K562 (cell line): ENCODE measurements around the gene MRPL11. TPM values are rescaled to one million over a fixed set of nuclear protein-coding genes. Genes with fewer than 3 reads are reported as not detected.

Source experiments
- ARID1B ChIP-seq: fragments of 450-650 bp; IDR thresholded peaks from 2 replicates; pipeline ENCODE4 v1.6.1; 2016; ENCODE audit warnings: antibody characterized with exemption, mild to moderate bottlenecking, inconsistent platforms
- IFI16 ChIP-seq: fragments of 250-450 bp; sonication (Bioruptor Pico); IDR thresholded peaks from 2 replicates; pipeline ENCODE4 v2.1.2; 2022; ENCODE audit warnings: mild to moderate bottlenecking, inconsistent platforms
- NBN ChIP-seq: fragments of 450-650 bp; IDR thresholded peaks from 2 replicates; pipeline ENCODE4 v1.6.1; 2016; ENCODE audit warnings: low read depth, mild to moderate bottlenecking
- NEUROD1 ChIP-seq: fragments of 150-350 bp; IDR thresholded peaks from 2 replicates; pipeline ENCODE4 v1.6.1; 2014; ENCODE audit warnings: borderline replicate concordance, low read length, low read depth; ENCODE audit not compliant: partially characterized antibody
- NR4A1 ChIP-seq, 2 experiments: fragments of 250-450 bp in 1 of 2; fragments of 450-650 bp in 1 of 2; sonication (Bioruptor Pico) in 1 of 2; IDR thresholded peaks; 2 replicates each; pipeline versions ENCODE4 v1.4.0 to v1.6.1; 2016 to 2020; ENCODE audit warnings: mild to moderate bottlenecking in 2 of 2, missing compliant biosample characterization in 1 of 2, missing genetic modification characterization in 1 of 2, moderate library complexity in 1 of 2
- TAF1 ChIP-seq: IDR thresholded peaks from 2 replicates; pipeline ENCODE4 v1.6.1; 2011; ENCODE audit warnings: mild to moderate bottlenecking, low read length, moderate library complexity; ENCODE audit not compliant: insufficient read depth, control insufficient read depth, severe bottlenecking; ENCODE audit errors: extremely low read depth
- ZBTB8A ChIP-seq: fragments of 450-650 bp; IDR thresholded peaks from 2 replicates; pipeline ENCODE4 v1.6.1; 2018; ENCODE audit warnings: mild to moderate bottlenecking, moderate library complexity; ENCODE audit not compliant: partially characterized antibody
- ZFP1 ChIP-seq: fragments of 450-650 bp; formaldehyde crosslinking; IDR thresholded peaks from 2 replicates; pipeline ENCODE4 v1.4.0; 2020; ENCODE audit warnings: mild to moderate bottlenecking, mixed read lengths
- ZNF165 ChIP-seq: fragments of 250-450 bp; sonication (Bioruptor Pico); IDR thresholded peaks from 2 replicates; pipeline ENCODE4 v1.4.0; 2020; ENCODE audit warnings: borderline replicate concordance
- polyA plus RNA-seq, 8 experiments: library from polyadenylated mRNA; depleted of rRNA in 4 of 8; stranded (reverse) in 5 of 8; unstranded in 3 of 8; fragments of >200 nt; fragmentation: Nextera tagmentation in 2 of 8; fragmentation: Illumina TruSeq in 1 of 8; extraction: Ambion mirVana in 2 of 8; extraction: Trizol in 1 of 8; gene quantifications; 2 replicates each; pipeline versions ENCODE4 v1.2.1 to v1.2.3, GENCODE V29; 2011 to 2014; ENCODE audit warnings: inconsistent platforms in 1 of 8, missing spikeins in 1 of 8
- total RNA-seq, 7 experiments: library from RNA; depleted of rRNA in 6 of 7; stranded (reverse); fragments of >200 nt in 6 of 7; fragmentation: Illumina TruSeq in 2 of 7; extraction: Trizol in 2 of 7; gene quantifications; 2 replicates each; pipeline versions ENCODE4 v1.2.1 to v1.2.3, GENCODE V29; 2011 to 2021; ENCODE audit warnings: low replicate concordance in 1 of 7
- TF ChIP-seq, protein P1 (sequence below): fragments of 250-450 bp; sonication (Bioruptor Pico); IDR thresholded peaks from 2 replicates; pipeline ENCODE4 v1.5.0; 2021
- TF ChIP-seq, protein P2 (sequence below): fragments of 450-650 bp; formaldehyde crosslinking; IDR thresholded peaks from 2 replicates; pipeline ENCODE4 v1.4.0; 2022; ENCODE audit warnings: mild to moderate bottlenecking, moderate library complexity
- TF ChIP-seq, protein P3 (sequence below), 3 experiments: IDR thresholded peaks in 2 of 3; conservative IDR thresholded peaks in 1 of 3; 2 replicates each; pipeline ENCODE4 v1.5.1; 2011 to 2012; ENCODE audit warnings: low read length in 3 of 3, mild to moderate bottlenecking in 3 of 3, control low read depth in 2 of 3, improper control_type of control experiment in 1 of 3, inconsistent platforms in 1 of 3, low read depth in 1 of 3, mixed read lengths in 1 of 3, moderate library complexity in 1 of 3; ENCODE audit not compliant: insufficient read depth in 2 of 3
- TF ChIP-seq, protein P4 (sequence below): fragments of 200-800 bp; sonication (Bioruptor generic); IDR thresholded peaks from 2 replicates; pipeline ENCODE4 v1.6.1; 2017; ENCODE audit warnings: missing genetic modification characterization, missing compliant biosample characterization
- TF ChIP-seq, protein P5 (sequence below): fragments of 450-650 bp; formaldehyde crosslinking; IDR thresholded peaks from 2 replicates; pipeline ENCODE4 v1.4.0; 2020; ENCODE audit warnings: mild to moderate bottlenecking, moderate library complexity
- TF ChIP-seq, protein P6 (sequence below), 2 experiments: IDR thresholded peaks; 2 replicates each; pipeline ENCODE4 v1.6.1; 2011; ENCODE audit warnings: borderline replicate concordance in 1 of 2, control low read depth in 1 of 2, low read depth in 1 of 2, low read length in 1 of 2, mild to moderate bottlenecking in 1 of 2, mixed read lengths in 1 of 2, moderate library complexity in 1 of 2; ENCODE audit not compliant: insufficient read depth in 1 of 2, insufficient read length in 1 of 2, poor library complexity in 1 of 2, severe bottlenecking in 1 of 2; ENCODE audit errors: extremely low read depth in 1 of 2
- TF ChIP-seq, protein P7 (sequence below): fragments of 450-650 bp; IDR thresholded peaks from 2 replicates; pipeline ENCODE4 v1.6.1; 2016; ENCODE audit warnings: borderline replicate concordance

Gene MRPL11
- total and polyA plus RNA-seq, 9 of the 15 experiments (the other 6 are each of a cell fraction or from before 2014, with no cell fraction given) = 33.0 to 173 (median 91.9) TPM

DNA sequence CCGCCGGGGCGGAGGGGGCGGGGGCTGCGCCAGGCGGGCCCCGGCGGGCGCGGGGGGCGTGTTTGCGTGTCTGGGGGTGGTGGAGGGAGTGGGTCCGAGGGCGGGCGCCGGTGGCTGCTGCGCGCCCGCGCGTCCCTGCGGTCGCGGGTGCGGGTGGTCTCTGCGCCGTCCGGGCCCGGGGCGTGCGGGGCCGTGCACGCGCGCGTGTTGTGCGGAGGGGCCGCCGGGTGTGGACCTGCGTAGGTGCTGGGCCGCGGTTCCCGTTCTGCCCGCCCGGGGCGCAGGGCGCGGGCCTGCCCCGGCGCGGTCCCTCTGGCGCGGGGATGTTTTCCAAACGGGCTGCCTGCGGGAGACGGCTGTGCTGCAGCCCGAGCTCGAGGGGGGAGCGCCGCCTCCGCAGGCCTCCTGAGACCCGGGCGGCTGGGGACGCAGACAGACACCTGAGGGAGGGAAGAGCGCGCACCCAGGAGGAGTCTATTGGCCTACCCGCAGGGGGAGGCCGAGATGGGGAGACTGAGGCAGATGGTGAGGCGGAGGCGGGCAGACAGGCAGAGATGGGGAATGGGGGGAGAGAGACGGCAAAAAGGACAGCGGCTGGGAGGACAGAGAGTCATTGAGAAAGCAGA is 28.5 kb upstream of the MRPL11 start (continued):
- TF ChIP-seq ARID1B = no peak
- TF ChIP-seq, protein P1, sequence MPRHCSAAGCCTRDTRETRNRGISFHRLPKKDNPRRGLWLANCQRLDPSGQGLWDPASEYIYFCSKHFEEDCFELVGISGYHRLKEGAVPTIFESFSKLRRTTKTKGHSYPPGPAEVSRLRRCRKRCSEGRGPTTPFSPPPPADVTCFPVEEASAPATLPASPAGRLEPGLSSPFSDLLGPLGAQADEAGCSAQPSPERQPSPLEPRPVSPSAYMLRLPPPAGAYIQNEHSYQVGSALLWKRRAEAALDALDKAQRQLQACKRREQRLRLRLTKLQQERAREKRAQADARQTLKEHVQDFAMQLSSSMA (CRISPR knock-in tag) = no peak
- TF ChIP-seq, protein P2, sequence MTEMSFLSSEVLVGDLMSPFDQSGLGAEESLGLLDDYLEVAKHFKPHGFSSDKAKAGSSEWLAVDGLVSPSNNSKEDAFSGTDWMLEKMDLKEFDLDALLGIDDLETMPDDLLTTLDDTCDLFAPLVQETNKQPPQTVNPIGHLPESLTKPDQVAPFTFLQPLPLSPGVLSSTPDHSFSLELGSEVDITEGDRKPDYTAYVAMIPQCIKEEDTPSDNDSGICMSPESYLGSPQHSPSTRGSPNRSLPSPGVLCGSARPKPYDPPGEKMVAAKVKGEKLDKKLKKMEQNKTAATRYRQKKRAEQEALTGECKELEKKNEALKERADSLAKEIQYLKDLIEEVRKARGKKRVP (CRISPR knock-in tag) = no peak
- TF ChIP-seq, protein P3, sequence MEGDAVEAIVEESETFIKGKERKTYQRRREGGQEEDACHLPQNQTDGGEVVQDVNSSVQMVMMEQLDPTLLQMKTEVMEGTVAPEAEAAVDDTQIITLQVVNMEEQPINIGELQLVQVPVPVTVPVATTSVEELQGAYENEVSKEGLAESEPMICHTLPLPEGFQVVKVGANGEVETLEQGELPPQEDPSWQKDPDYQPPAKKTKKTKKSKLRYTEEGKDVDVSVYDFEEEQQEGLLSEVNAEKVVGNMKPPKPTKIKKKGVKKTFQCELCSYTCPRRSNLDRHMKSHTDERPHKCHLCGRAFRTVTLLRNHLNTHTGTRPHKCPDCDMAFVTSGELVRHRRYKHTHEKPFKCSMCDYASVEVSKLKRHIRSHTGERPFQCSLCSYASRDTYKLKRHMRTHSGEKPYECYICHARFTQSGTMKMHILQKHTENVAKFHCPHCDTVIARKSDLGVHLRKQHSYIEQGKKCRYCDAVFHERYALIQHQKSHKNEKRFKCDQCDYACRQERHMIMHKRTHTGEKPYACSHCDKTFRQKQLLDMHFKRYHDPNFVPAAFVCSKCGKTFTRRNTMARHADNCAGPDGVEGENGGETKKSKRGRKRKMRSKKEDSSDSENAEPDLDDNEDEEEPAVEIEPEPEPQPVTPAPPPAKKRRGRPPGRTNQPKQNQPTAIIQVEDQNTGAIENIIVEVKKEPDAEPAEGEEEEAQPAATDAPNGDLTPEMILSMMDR (IDR thresholded peaks at IDR 0.05 in 2 of 3, conservative IDR thresholded peaks at IDR 0.05 in 1 of 3; ENCODE audit: insufficient read depth in 2 of 3, low read depth in 1 of 3, low read length in 3 of 3) = peak in 2 of 3 experiments; percentile 30 to 48; a peak in 3 of 6 replicates
- no peak for TF ChIP-seq NBN
- TF ChIP-seq, protein P4, sequence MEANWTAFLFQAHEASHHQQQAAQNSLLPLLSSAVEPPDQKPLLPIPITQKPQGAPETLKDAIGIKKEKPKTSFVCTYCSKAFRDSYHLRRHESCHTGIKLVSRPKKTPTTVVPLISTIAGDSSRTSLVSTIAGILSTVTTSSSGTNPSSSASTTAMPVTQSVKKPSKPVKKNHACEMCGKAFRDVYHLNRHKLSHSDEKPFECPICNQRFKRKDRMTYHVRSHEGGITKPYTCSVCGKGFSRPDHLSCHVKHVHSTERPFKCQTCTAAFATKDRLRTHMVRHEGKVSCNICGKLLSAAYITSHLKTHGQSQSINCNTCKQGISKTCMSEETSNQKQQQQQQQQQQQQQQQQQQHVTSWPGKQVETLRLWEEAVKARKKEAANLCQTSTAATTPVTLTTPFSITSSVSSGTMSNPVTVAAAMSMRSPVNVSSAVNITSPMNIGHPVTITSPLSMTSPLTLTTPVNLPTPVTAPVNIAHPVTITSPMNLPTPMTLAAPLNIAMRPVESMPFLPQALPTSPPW (CRISPR knock-in tag) = 0 out of 2 replicates have a peak, but pooled peaks have one; percentile 46
- no peak for TF ChIP-seq ZBTB8A
- no peak for TF ChIP-seq IFI16 (CRISPR knock-in tag)
- TF ChIP-seq, protein P5, sequence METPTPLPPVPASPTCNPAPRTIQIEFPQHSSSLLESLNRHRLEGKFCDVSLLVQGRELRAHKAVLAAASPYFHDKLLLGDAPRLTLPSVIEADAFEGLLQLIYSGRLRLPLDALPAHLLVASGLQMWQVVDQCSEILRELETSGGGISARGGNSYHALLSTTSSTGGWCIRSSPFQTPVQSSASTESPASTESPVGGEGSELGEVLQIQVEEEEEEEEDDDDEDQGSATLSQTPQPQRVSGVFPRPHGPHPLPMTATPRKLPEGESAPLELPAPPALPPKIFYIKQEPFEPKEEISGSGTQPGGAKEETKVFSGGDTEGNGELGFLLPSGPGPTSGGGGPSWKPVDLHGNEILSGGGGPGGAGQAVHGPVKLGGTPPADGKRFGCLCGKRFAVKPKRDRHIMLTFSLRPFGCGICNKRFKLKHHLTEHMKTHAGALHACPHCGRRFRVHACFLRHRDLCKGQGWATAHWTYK = no peak
- TF ChIP-seq NEUROD1 = no peak
- no peak for TF ChIP-seq ZFP1 (CRISPR knock-in tag)
- TF ChIP-seq TAF1 = no peak
- TF ChIP-seq NR4A1 (CRISPR knock-in tag; IDR thresholded peaks at IDR 0.05) = no peak
- no peak for TF ChIP-seq NR4A1 (tag; IDR thresholded peaks at IDR 0.05)
- TF ChIP-seq, protein P6, sequence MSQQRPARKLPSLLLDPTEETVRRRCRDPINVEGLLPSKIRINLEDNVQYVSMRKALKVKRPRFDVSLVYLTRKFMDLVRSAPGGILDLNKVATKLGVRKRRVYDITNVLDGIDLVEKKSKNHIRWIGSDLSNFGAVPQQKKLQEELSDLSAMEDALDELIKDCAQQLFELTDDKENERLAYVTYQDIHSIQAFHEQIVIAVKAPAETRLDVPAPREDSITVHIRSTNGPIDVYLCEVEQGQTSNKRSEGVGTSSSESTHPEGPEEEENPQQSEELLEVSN (IDR thresholded peaks at IDR 0.05; ENCODE audit: borderline replicate concordance in 1 of 2, extremely low read depth in 1 of 2, insufficient read depth in 1 of 2, insufficient read length in 1 of 2, low read depth in 1 of 2, low read length in 1 of 2, poor library complexity in 1 of 2, severe bottlenecking in 1 of 2) = no peak
- TF ChIP-seq, protein P7, sequence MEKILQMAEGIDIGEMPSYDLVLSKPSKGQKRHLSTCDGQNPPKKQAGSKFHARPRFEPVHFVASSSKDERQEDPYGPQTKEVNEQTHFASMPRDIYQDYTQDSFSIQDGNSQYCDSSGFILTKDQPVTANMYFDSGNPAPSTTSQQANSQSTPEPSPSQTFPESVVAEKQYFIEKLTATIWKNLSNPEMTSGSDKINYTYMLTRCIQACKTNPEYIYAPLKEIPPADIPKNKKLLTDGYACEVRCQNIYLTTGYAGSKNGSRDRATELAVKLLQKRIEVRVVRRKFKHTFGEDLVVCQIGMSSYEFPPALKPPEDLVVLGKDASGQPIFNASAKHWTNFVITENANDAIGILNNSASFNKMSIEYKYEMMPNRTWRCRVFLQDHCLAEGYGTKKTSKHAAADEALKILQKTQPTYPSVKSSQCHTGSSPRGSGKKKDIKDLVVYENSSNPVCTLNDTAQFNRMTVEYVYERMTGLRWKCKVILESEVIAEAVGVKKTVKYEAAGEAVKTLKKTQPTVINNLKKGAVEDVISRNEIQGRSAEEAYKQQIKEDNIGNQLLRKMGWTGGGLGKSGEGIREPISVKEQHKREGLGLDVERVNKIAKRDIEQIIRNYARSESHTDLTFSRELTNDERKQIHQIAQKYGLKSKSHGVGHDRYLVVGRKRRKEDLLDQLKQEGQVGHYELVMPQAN = no peak
- no peak for TF ChIP-seq ZNF165 (CRISPR knock-in tag)
